ENCODE data around the gene SH3RF3. TPM values are rescaled to one million over a fixed set of nuclear protein-coding genes. Genes with fewer than 3 reads are reported as not detected.

Gene SH3RF3
- total and polyA plus RNA-seq, 10 of the 15 experiments (the other 5 are each of a cell fraction or from before 2014, with no cell fraction given), result 0.08 to 8.8 (median 2.3) TPM

- ChIA-PET SMC1A (ENCODE audit: uncharacterized antibody, unreplicated experiment) (interaction anchor here (1.3 kb wide), 1 partner anchor 12 kb away, joined by 4 read pairs; no protein-coding TSS in a partner anchor), CTCF (no interaction called here), POLR2A (interaction anchor here (1.0 kb wide), 1 partner anchor 88 kb away, joined by 3 read pairs; no protein-coding TSS in a partner anchor), RAD21 (ENCODE audit: unreplicated experiment) (no interaction called here)
- no peak overlapping the region for H3K4me2 ChIP-seq (ENCODE audit: control insufficient read depth, insufficient read depth)
- DNase-seq (ENCODE audit: low read depth, low spot score) (no peak), FAIRE-seq (no peak), ATAC-seq (no peak)
- peaks cover 2% of the 10 kb centered on the region; the same call in 2 of the 3 replicates for H3K9me3 ChIP-seq (replicated peaks; ENCODE audit: control insufficient read depth, insufficient read depth, low read length)
- TF ChIP-seq CTCF (IDR thresholded peaks at IDR 0.05 in 2 of 3, conservative IDR thresholded peaks at IDR 0.05 in 1 of 3; ENCODE audit: control insufficient read depth in 2 of 3, extremely low read depth in 1 of 3, insufficient read depth in 1 of 3, low read depth in 3 of 3, low read length in 3 of 3), result no peak
- 68% methylated on average over 6 of the region's 6 CpGs for WGBS (ENCODE audit: insufficient coverage, insufficient replicate concordance, low lambda C conversion rate, missing lambda C conversion rate)
- H3K4me3 ChIP-seq, result no peak overlapping the region
- H3K9ac ChIP-seq (ENCODE audit: control insufficient read depth, insufficient read depth, low read length), result no peak overlapping the region
- H4K20me1 ChIP-seq (ENCODE audit: control insufficient read depth, insufficient read depth), result no peaks in the 10 kb centered on the region
- no peak overlapping the region for H3K27ac ChIP-seq (ENCODE audit: control insufficient read depth, insufficient read depth)
- no peak overlapping the region for H2AFZ ChIP-seq (ENCODE audit: control insufficient read depth, low read depth, low read length)
- BruUV-seq (replicated peaks), result no TSS peak
- in situ Hi-C loops (cut with MboI), result no loop called here
- H3K79me2 ChIP-seq (ENCODE audit: control insufficient read depth, insufficient read depth, low read length), result no peaks in the 10 kb centered on the region
- intact Hi-C loops (cut with micrococcal nuclease; ENCODE audit: unreplicated experiment), result no loop called here
- no peaks in the 10 kb centered on the region for H3K27me3 ChIP-seq (replicated peaks in 1 of 2; ENCODE audit: control insufficient read depth in 2 of 2, insufficient read depth in 2 of 2, low read length in 1 of 2)
- H3K36me3 ChIP-seq (ENCODE audit: control insufficient read depth in 2 of 2, insufficient read depth in 2 of 2, low read length in 1 of 2), result no peaks in the 10 kb centered on the region
- H3K4me1 ChIP-seq (ENCODE audit: control insufficient read depth, insufficient read depth, low read length), result no peaks in the 10 kb centered on the region
Measured at GRCh38 chr2:109447776-109448175, 318.8 kb downstream of the SH3RF3 start.

- Histone ChIP-seq H3K27me3 (replicated peaks in 1 of 2; ENCODE audit: control insufficient read depth in 2 of 2, insufficient read depth in 2 of 2, low read length in 1 of 2) (no peaks in the 10 kb centered on the region), H3K27ac (ENCODE audit: control insufficient read depth, insufficient read depth) (no peak overlapping the region), H3K36me3 (ENCODE audit: control insufficient read depth in 2 of 2, insufficient read depth in 2 of 2, low read length in 1 of 2) (no peaks in the 10 kb centered on the region), H3K4me1 (ENCODE audit: control insufficient read depth, insufficient read depth, low read length) (no peaks in the 10 kb centered on the region), H4K20me1 (ENCODE audit: control insufficient read depth, insufficient read depth) (no peaks in the 10 kb centered on the region), H3K79me2 (ENCODE audit: control insufficient read depth, insufficient read depth, low read length) (no peaks in the 10 kb centered on the region), H3K4me2 (ENCODE audit: control insufficient read depth, insufficient read depth) (no peak overlapping the region), H2AFZ (ENCODE audit: control insufficient read depth, low read depth, low read length) (no peak overlapping the region), H3K9ac (ENCODE audit: control insufficient read depth, insufficient read depth, low read length) (no peak overlapping the region), H3K9me3 (replicated peaks; ENCODE audit: control insufficient read depth, insufficient read depth, low read length) (peaks cover 1% of the 10 kb centered on the region; the same call in 2 of the 3 replicates), H3K4me3 (no peak overlapping the region)
- DNase-seq (ENCODE audit: low read depth, low spot score), result no peak
- 48% methylated on average over 4 of the region's 4 CpGs for WGBS (ENCODE audit: insufficient coverage, insufficient replicate concordance, low lambda C conversion rate, missing lambda C conversion rate)
- CTCF ChIA-PET, result no interaction called here
- ATAC-seq, result no peak
- intact Hi-C loops (cut with micrococcal nuclease; ENCODE audit: unreplicated experiment), result no loop called here
- in situ Hi-C loops (cut with MboI), result no loop called here
- POLR2A ChIA-PET, result interaction anchor here (1.0 kb wide), 1 partner anchor 88 kb away, joined by 3 read pairs; no protein-coding TSS in a partner anchor
- BruUV-seq (replicated peaks), result no TSS peak
- no peak for FAIRE-seq
- RAD21 ChIA-PET (ENCODE audit: unreplicated experiment), result no interaction called here
- SMC1A ChIA-PET (ENCODE audit: uncharacterized antibody, unreplicated experiment), result interaction anchor here (1.3 kb wide), 1 partner anchor 13 kb away, joined by 4 read pairs; no protein-coding TSS in a partner anchor
- TF ChIP-seq RFX5 (IDR thresholded peaks at IDR 0.05; ENCODE audit: low read depth, low read length) (no peak), BHLHE40 (IDR thresholded peaks at IDR 0.05; ENCODE audit: borderline replicate concordance in 1 of 2, low read depth in 2 of 2, low read length in 1 of 2) (no peak), BMI1 (IDR thresholded peaks at IDR 0.05; ENCODE audit: borderline replicate concordance) (no peak), NR2C1 (IDR thresholded peaks at IDR 0.05) (no peak), NKRF (conservative IDR thresholded peaks at IDR 0.05) (no peak), ZBED1 (IDR thresholded peaks at IDR 0.05; ENCODE audit: borderline replicate concordance) (no peak), NR2C2 (IDR thresholded peaks at IDR 0.05; ENCODE audit: borderline replicate concordance, control insufficient read depth, insufficient read length, low read depth) (no peak), ASH2L (IDR thresholded peaks at IDR 0.05; ENCODE audit: borderline replicate concordance, low read depth) (no peak)
Measured at GRCh38 chr2:109448207-109448606, 319.2 kb downstream of the SH3RF3 start.

Data from GM12878 (cell line).